Measurements from ENCODE around the gene GSDME. TPM values are rescaled to one million over a fixed set of nuclear protein-coding genes. Genes with fewer than 3 reads are reported as not detected.

Gene GSDME
- polyA plus RNA-seq, 1 donor = 87.6 TPM

- WGBS (ENCODE audit: insufficient coverage, low lambda C conversion rate) = no CpG with 5 or more reads among the region's 4 CpGs
These were observed 103.8 kb downstream of the GSDME start for GRCh38 chr7:24653316-24654085.

DNA sequence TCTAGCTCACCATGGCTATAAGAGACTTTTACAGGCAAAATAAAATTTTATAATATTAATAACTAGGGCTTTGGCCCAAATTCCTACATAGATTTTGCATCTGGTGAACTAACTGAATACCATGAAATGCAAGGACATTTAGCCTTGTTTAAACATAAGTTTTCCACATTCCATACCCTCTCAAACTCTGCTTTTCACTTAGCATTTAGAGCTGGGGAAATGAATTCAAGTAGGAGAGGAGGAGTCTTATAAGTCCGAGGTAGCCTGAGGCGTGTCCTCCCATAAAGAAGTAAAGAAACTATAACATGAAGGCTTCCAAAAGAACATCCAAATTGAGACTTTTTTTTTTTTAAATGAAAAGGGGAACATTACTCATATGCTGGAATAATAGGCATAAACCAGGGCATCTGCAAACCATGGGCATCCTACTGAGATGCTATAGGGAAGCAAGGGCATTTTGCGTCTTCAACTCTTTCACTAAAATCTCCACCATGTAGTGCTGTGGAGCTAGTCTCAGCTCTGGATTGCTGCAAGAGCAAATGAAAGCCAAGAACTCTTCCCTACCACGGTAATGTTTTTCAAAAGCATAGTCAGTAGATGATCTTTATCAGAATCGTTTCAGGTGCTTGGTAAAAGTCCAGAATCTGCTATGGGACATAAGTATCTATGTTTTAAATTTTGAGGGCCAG lies 104.9 kb downstream of the GSDME start:
- 86% methylated on average over 1 of the region's 5 CpGs for WGBS (ENCODE audit: insufficient coverage, low lambda C conversion rate)

More at GRCh38 chr7:24653316-24654085, 103.8 kb downstream of the GSDME start:
- Histone ChIP-seq H3K4me3 (ENCODE audit: low read length) (no peak overlapping the region), H3K27me3 (ENCODE audit: control insufficient read depth, insufficient read depth, low read length) (no peaks in the 10 kb centered on the region), H3K36me3 (ENCODE audit: control insufficient read depth, insufficient read depth, low read length) (peaks cover 2% of the 10 kb centered on the region), H3K27ac (ENCODE audit: low read length) (no peak overlapping the region), H3K9me3 (ENCODE audit: control insufficient read depth, low read depth, low read length) (no peaks in the 10 kb centered on the region), H3K4me1 (ENCODE audit: control insufficient read depth, insufficient read depth, low read length) (no peaks in the 10 kb centered on the region)
- no peak for DNase-seq

More for the DNA sequence above, 104.9 kb downstream of the GSDME start:
- Histone ChIP-seq H3K27me3 (ENCODE audit: control insufficient read depth, insufficient read depth, low read length) (no peaks in the 10 kb centered on the region), H3K36me3 (ENCODE audit: control insufficient read depth, insufficient read depth, low read length) (peaks cover 2% of the 10 kb centered on the region), H3K4me3 (ENCODE audit: low read length) (no peak overlapping the region), H3K27ac (ENCODE audit: low read length) (no peak overlapping the region), H3K4me1 (ENCODE audit: control insufficient read depth, insufficient read depth, low read length) (no peaks in the 10 kb centered on the region), H3K9me3 (ENCODE audit: control insufficient read depth, low read depth, low read length) (no peaks in the 10 kb centered on the region)
- DNase-seq = no peak

Other genes with a start within 250 kb of the GSDME start
- gene PALS2, start 184.0 kb downstream of the GSDME start, polyA plus RNA-seq = 9.5 TPM
- gene OSBPL3, start 222.7 kb upstream of the GSDME start, polyA plus RNA-seq = 32.4 TPM